ENCODE results near the gene KRT31.
"Not testable (repeated sequence)": the region's sequence is repeated elsewhere in the genome, so short reads cannot be mapped to it uniquely, and the experiment has no call there.

Gene KRT31

DNA sequence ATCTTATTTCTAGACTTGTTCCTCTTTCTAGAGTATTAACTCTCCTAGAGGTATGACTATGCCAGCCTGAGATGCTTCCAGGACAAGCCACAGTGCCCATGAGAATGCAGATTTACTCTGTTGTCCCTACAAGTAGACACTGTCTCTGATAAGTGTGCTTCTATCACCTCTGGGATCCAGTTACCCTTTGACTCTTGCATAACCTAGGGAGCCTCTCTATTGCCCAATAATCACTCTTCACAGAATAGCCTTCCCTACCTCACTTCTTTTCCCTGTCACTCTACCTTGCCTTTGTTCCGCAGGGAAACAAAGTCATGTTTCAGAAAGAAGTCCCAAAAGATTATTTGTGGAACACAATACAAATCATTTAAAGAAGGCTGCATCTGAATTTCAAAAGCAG lies 13.7 kb downstream of the KRT31 start:
- no peak for DNase-seq

DNA sequence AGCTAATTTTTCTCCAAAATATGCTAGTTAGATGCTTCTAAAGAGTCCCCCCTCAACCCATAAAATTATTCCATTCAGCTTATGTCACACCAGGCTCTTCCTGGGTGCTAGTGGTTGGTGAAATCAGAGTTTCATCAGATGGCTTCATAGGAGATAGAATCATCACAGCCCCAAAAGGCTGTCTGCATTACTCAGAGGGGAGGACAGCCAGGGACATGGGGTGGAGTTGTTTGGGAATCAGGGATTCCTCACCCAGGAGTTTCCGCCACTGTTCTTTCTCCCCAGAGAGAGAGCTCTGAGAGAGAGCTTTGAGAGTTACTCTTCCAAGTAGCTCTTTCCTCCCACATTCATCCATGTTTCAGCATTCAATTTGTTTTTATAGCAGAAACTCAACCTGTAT lies 15.0 kb downstream of the KRT31 start:
- no peak for DNase-seq

DNA sequence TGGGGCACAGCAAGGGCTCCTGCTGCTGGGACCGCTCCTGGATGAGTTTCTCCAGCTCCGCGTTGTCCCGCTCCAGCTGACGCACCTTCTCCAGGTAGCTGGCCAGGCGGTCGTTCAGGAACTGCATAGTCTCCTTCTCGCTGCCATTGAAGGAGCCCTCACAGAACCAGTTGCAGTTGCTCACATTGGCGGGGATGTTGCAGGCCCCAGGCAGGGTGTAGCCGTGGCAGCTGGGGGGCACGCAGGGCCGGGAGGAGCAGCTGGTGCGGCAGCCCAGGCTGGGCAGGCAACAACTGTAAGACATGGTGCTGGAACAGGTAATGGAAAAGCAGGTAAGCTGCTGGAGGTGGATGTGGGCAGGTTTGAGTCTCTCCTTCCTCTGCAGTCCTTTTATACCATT lies 15.5 kb downstream of the KRT31 start, which contains the start of gene KRT34:
KRT34 (minus strand) TSS at position 364 of the 400 bp plus-strand sequence; CDS start at position 304, 60 bp downstream.
- not testable (repeated sequence) for DNase-seq

DNA sequence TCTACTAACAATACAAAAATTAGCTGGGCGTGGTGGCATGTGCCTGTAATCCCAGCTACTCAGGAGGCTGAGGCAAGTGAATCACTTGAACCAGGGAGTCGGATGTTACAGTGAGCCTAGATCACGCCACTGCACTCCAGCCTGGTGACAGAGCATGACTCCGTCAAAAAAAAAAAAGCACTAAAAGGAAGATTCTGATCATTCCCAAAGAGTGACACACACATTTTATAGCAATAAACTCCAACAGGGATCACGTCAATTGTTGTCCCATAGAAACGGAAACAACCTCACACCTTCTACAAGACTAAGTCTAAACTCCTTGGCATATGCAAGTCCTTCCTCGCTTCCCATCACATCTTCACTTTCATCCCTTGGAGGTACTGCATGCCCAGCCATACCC lies 17.3 kb downstream of the KRT31 start:
- DNase-seq: not testable (repeated sequence)

DNA sequence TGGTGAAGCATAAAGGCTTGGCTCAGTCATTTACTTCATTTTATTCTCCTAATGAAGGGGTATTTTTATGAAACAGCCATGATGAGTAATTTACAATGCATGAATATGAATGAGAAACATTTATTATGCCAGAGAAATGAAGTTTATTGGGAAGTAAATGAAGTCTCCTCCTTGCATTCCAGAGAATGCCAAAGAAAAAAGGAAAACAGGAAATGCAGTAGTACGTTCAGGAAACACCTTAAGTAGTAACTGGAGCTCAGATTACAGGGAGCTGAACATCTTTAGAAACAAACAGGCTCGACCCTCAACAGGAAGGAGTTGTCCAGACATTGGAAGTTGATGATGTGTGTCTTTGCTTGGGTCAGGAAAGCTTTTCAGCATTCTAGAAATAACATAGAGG lies 19.9 kb downstream of the KRT31 start:
- no peak for DNase-seq

DNA sequence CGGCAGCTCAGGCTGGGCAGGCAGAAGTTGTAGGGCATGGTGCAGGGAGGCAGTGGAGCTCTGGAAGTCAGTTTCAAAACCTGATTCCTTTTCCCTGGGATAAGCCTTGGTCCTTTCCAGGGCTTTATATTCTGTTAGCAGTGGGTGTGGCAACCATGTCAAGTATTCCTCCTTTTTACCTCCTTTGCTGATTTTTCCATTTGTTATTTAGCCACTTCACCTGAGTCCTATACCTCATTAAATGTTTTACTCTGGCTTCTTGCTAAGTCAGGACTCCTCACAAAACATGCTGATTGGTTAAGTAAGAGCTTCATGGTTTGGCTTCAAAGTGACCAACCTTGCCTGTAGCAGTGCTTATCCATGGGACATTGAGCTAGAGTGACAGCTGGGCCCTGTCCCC lies 27.7 kb downstream of the KRT31 start, which contains the start of gene KRT33B:
KRT33B (minus strand) TSS at position 101 of the 400 bp plus-strand sequence; CDS start at position 38, 63 bp downstream.
- DNase-seq: no peak

DNA sequence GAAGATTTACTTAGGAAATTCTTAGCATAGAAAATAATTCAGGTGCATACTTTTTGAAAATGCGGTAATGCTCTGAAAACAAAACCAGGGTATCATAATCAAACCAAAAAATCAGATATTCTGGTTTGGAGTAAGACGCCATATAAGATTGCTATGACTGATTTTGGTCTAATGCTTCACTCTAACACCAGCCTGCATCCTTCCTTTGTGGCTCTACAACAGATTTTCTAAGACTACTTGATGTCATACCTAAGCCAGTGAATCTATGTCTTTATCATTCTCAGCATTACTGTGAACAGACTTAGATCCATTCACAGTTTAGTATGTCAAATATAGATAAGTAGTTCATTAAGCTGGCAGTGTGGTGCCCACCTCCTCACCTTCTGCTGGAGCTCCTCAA lies 28.4 kb downstream of the KRT31 start:
- no peak for DNase-seq

DNA sequence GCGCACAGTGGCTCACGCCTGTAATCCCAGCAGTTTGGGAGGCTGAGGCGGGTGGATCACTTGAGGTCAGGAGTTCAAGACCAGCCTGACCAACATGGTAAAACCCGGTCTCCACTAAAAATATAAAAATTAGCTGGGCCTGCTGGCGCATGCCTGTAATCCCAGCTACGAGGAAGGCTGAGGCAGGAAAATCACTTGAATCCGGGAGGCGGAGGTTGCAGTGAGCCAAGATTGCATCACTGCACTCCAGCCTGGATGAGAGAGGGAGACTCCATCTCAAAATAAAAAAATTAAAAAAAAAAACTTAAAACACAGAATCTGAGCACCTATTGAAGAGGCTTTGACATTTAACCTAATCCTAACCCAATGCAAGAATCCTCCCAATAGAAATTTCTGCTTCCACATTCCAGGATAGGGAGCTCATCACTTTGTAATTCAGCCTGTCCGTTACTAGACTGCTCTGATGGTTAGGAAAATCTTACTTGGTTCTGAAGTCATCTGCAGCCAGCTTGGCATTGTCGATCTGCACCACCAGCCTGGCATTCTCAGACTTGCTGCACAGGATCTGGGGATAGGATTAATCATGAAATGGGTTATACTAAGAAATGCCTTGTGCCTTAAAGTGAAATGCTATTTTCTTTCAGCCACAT lies 29.9 kb downstream of the KRT31 start:
- no peak for DNase-seq

GRCh38 chr17:41366070-41366469 lies 31.3 kb downstream of the KRT31 start:
- DNase-seq: no peak

DNA sequence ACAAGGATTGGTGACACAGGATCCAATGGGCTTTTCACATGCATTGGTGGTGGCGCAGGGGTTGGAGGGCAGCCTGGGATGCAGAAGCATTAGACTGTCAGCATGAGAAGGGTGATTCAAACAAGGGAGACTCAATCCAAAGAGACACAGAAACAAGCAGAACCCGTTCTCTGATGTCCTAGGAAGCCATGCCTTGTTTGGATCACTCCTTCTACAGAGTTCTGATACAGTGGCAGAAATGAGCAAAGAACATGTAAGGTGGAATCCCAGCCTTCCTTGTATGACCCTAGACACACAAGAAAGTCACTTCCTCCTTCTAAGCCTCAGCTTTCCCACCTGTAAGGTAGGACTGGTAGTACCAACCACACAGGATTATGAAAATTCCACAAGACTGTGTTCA lies 33.5 kb downstream of the KRT31 start:
- no peak for DNase-seq

GRCh38 chr17:41360296-41360995 lies 37.0 kb downstream of the KRT31 start:
- no peak for DNase-seq

DNA sequence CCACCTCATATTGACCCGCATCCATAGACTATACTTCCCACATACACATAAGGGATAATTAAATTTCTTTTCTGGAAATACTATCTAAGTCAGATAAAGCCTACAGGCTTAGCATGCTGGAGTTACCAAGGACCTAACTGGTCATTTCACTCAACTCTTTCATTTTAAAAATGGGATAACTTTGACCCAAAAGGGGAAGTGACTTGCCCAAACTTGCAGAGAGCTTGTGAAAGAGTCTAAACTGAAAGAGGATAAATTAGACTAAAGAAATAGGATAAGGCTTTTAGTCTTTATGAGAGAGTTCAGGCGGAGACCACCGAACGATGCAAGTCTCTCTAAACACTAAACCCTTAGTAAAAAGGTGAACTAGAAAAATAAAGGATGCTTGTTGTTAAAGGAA lies 42.9 kb downstream of the KRT31 start:
- no peak for DNase-seq

DNA sequence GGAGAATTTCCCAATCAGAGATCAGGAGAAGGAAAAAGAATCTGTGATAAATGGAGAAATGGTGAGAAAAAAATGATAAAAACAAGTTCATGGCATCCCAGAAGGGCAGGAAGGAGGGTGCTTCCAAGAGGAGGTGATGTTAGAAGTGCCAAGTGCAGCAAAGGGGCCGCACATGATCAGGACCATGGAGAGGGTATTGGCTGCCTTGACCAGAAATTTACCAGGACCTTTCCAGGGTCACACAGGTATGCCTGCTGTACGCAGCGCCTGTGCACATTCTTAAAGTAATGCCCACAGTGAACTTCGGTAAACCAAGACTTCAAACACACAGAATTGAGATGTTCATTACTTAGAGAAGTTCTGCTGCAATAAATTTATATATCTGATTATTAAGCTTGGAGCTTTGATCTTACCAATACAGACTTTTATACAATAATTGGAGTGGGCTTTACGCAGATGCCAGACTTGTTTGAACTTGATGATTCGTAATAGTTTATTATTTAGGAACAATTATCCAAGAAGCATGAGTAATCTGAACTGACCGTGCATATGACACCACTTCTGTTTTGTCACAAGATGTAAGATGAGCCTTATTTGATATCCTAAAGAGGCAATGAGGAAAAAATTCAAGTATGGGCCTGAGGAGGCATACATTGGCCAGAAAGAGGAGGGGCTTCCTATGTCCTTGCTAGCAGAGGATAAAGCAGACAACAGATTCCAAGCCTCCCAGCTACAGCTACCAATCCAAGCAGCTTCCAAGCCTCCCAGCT lies 44.6 kb downstream of the KRT31 start:
- no peak for DNase-seq

DNA sequence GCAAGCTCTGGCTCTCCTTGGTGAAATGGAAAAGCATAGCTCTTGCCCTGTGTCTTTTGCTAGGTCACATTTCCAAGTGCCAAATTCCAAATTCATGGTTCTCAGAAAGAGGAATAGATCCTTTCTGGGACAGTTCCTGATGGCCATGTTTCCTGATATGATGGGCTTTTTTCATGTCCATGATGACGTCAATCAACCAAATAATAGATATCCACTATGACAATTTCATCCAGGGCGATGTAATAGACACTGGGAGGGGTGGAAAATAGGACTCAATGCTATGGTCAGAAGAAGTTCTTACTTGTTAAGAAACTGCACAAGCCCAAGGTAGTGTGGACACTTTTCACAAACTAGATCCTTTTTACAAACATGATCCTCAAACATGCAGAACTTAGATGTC lies 46.2 kb downstream of the KRT31 start:
- no peak for DNase-seq

- not testable (repeated sequence) for DNase-seq
These were observed 47.0 kb downstream of the KRT31 start, which contains the start of gene KRT33A for GRCh38 chr17:41350381-41350878. KRT33A (minus strand) TSS chr17:41350828; CDS start chr17:41350767, 61 bp downstream.

GRCh38 chr17:41347869-41348760 lies 49.3 kb downstream of the KRT31 start:
- no peak for DNase-seq

- not testable (repeated sequence) for DNase-seq
These were observed 51.0 kb downstream of the KRT31 start for GRCh38 chr17:41346421-41346820.

DNA sequence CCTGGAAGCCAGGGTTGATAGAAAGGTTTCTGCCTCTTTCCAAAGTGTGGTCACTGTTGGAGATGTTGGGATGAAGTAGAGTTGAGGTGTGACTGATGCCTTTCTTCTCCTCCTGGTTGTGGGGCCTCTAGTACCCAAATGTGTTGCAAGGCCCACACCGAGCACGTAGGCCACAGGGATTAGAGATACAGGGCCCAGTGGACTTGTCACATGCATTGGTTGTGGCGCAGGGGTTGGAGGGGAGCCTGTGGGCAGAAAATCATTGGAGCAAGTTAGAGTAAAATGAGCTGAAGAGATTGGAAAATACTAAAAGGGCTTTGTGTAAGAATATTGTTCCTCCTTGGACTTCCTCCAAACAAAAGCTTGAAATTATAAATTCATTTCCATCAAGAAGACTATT lies 51.4 kb downstream of the KRT31 start:
- DNase-seq: no peak
